Panc1 (cell line): ENCODE measurements around the gene CUX1.
"Not testable (repeated sequence)": the region's sequence is repeated elsewhere in the genome, so short reads cannot be mapped to it uniquely, and the experiment has no call there.

Source experiments
- SIN3A ChIP-seq: IDR thresholded peaks from 2 replicates; pipeline ENCODE4 v1.6.1; 2012; ENCODE audit warnings: low read depth, mild to moderate bottlenecking, low read length, moderate library complexity, borderline replicate concordance; ENCODE audit not compliant: insufficient read depth
- TCF7L2 ChIP-seq: IDR thresholded peaks from 2 replicates; pipeline ENCODE4 v1.6.1; 2011; ENCODE audit warnings: mild to moderate bottlenecking, low read depth, low read length, inconsistent platforms
- TF ChIP-seq, protein P1 (sequence below): fragments of 450-650 bp; IDR thresholded peaks from 2 replicates; pipeline ENCODE4 v1.5.1; 2017; ENCODE audit warnings: mild to moderate bottlenecking
- TF ChIP-seq, protein P2 (sequence below), 2 experiments: IDR thresholded peaks; 2 replicates each; pipeline ENCODE4 v1.6.1; 2011 to 2012; ENCODE audit warnings: low read depth in 2 of 2, control low read depth in 1 of 2, low read length in 1 of 2, mild to moderate bottlenecking in 1 of 2, moderate library complexity in 1 of 2; ENCODE audit not compliant: insufficient read depth in 1 of 2

DNA sequence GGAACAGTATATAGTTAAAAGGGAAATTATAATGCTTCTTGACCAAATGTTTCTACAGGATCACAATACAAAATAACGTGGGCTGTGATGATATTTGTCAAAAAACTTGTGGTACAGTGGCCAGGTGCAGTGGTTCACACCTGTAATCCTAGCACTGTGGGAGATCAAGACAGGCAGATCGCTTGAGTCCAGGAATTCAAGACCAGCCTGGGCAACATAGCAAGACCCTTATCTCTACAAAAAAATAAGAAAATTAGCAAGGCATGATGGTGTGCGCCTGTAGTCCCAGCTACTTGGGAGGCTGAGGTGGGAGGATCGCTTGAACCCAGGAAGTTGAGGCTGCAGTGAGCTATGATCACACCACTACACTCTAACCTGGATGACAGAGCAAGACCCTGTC lies 208.4 kb downstream of the CUX1 start:
- TF ChIP-seq, protein P1, sequence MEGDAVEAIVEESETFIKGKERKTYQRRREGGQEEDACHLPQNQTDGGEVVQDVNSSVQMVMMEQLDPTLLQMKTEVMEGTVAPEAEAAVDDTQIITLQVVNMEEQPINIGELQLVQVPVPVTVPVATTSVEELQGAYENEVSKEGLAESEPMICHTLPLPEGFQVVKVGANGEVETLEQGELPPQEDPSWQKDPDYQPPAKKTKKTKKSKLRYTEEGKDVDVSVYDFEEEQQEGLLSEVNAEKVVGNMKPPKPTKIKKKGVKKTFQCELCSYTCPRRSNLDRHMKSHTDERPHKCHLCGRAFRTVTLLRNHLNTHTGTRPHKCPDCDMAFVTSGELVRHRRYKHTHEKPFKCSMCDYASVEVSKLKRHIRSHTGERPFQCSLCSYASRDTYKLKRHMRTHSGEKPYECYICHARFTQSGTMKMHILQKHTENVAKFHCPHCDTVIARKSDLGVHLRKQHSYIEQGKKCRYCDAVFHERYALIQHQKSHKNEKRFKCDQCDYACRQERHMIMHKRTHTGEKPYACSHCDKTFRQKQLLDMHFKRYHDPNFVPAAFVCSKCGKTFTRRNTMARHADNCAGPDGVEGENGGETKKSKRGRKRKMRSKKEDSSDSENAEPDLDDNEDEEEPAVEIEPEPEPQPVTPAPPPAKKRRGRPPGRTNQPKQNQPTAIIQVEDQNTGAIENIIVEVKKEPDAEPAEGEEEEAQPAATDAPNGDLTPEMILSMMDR, result not testable (repeated sequence)
- TF ChIP-seq SIN3A, TCF7L2: not testable (repeated sequence)
- TF ChIP-seq, protein P2, sequence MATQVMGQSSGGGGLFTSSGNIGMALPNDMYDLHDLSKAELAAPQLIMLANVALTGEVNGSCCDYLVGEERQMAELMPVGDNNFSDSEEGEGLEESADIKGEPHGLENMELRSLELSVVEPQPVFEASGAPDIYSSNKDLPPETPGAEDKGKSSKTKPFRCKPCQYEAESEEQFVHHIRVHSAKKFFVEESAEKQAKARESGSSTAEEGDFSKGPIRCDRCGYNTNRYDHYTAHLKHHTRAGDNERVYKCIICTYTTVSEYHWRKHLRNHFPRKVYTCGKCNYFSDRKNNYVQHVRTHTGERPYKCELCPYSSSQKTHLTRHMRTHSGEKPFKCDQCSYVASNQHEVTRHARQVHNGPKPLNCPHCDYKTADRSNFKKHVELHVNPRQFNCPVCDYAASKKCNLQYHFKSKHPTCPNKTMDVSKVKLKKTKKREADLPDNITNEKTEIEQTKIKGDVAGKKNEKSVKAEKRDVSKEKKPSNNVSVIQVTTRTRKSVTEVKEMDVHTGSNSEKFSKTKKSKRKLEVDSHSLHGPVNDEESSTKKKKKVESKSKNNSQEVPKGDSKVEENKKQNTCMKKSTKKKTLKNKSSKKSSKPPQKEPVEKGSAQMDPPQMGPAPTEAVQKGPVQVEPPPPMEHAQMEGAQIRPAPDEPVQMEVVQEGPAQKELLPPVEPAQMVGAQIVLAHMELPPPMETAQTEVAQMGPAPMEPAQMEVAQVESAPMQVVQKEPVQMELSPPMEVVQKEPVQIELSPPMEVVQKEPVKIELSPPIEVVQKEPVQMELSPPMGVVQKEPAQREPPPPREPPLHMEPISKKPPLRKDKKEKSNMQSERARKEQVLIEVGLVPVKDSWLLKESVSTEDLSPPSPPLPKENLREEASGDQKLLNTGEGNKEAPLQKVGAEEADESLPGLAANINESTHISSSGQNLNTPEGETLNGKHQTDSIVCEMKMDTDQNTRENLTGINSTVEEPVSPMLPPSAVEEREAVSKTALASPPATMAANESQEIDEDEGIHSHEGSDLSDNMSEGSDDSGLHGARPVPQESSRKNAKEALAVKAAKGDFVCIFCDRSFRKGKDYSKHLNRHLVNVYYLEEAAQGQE (IDR thresholded peaks at IDR 0.05; ENCODE audit: insufficient read depth in 1 of 2, low read depth in 2 of 2, low read length in 1 of 2), result not testable (repeated sequence)
